Panc1 (cell line): ENCODE data around the gene GRIK5. TPM values are rescaled to one million over a fixed set of nuclear protein-coding genes. Genes with fewer than 3 reads are reported as not detected.

Source experiments
- ATAC-seq: fragments of 200-7000 bp; cut with Tn5 transposase; 2 replicates; pipeline ENCODE4 v1.9.1; 2020; ENCODE audit warnings: mild to moderate bottlenecking, moderate library complexity
- BruUV-seq: library from RNA; stranded (reverse); fragments of 400-500 nt; replicated peaks from 2 replicates; lab custom pipeline; 2021; lab: Mats Ljungman, UMichigan
- CTCF ChIA-PET: fragments of 300-600 bp; sonication (Branson Sonifier 250); formaldehyde crosslinking; loops from one replicate; lab custom pipeline; 2022; ENCODE audit warnings: antibody characterized with exemption; lab: Charles Lee
- POLR2A ChIA-PET: fragments of 300-600 bp; sonication (Branson Sonifier 250); formaldehyde crosslinking; loops from one replicate; lab custom pipeline; 2022; ENCODE audit warnings: antibody characterized with exemption; lab: Charles Lee
- DNase-seq: peaks from one replicate; pipeline ENCODE4 v3.0.0-alpha.2; 2010; ENCODE audit warnings: low read depth, low spot score
- H3K27ac ChIP-seq: 2 replicates; pipeline ENCODE4 v1.5.1; 2011; ENCODE audit warnings: mild to moderate bottlenecking, low read length, inconsistent platforms
- H3K27me3 ChIP-seq: fragments of 200-500 bp; sonication (Bioruptor generic); 2 replicates; pipeline ENCODE4 v1.6.0; 2014; ENCODE audit warnings: low read length, inconsistent platforms; ENCODE audit not compliant: control insufficient read depth, insufficient read depth
- H3K36me3 ChIP-seq: fragments of 200-500 bp; sonication (Bioruptor generic); 2 replicates; pipeline ENCODE4 v1.5.1; 2014; ENCODE audit warnings: inconsistent platforms, mild to moderate bottlenecking, low read length, moderate library complexity; ENCODE audit not compliant: control insufficient read depth, insufficient read depth
- H3K4me1 ChIP-seq: 2 replicates; pipeline ENCODE4 v1.5.1; 2011; ENCODE audit warnings: inconsistent platforms, mild to moderate bottlenecking, low read length, moderate library complexity; ENCODE audit not compliant: control insufficient read depth, insufficient read depth
- H3K4me3 ChIP-seq, 2 experiments: 2 replicates each; pipeline ENCODE4 v1.5.1; 2011 to 2012; ENCODE audit warnings: low read depth in 2 of 2, low read length in 2 of 2, mild to moderate bottlenecking in 2 of 2, inconsistent platforms in 1 of 2, moderate library complexity in 1 of 2
- H3K9me3 ChIP-seq: fragments of 200-500 bp; sonication (Bioruptor generic); 2 replicates; pipeline ENCODE4 v1.5.1; 2014; ENCODE audit warnings: low read depth, mild to moderate bottlenecking, inconsistent platforms, low read length, moderate library complexity; ENCODE audit not compliant: control insufficient read depth, insufficient read depth
- POLR2AphosphoS5 ChIP-seq: IDR thresholded peaks from 2 replicates; pipeline ENCODE4 v1.6.1; 2012; ENCODE audit warnings: mild to moderate bottlenecking, low read depth, low read length, moderate library complexity
- SIN3A ChIP-seq: IDR thresholded peaks from 2 replicates; pipeline ENCODE4 v1.6.1; 2012; ENCODE audit warnings: low read depth, mild to moderate bottlenecking, low read length, moderate library complexity, borderline replicate concordance; ENCODE audit not compliant: insufficient read depth
- TCF7L2 ChIP-seq: IDR thresholded peaks from 2 replicates; pipeline ENCODE4 v1.6.1; 2011; ENCODE audit warnings: mild to moderate bottlenecking, low read depth, low read length, inconsistent platforms
- in situ Hi-C: cut with HindIII; loops from 2 replicates; pipeline ENCODE4 v1.10.0; 2016; ENCODE audit warnings: low sequenced_read_pairs, low pct_unique_long_range_greater_than_20kb
- intact Hi-C: fragments of 100-400 bp; cut with micrococcal nuclease; formaldehyde crosslinking; loops from one replicate; pipeline ENCODE4 v1.10.0; 2022; ENCODE audit not compliant: unreplicated experiment
- total RNA-seq: library from RNA; stranded (reverse); gene quantifications from one replicate; pipeline ENCODE4 v1.2.1, GENCODE V29; 2021; ENCODE audit not compliant: unreplicated experiment
- TF ChIP-seq, protein P1 (sequence below): fragments of 450-650 bp; IDR thresholded peaks from 2 replicates; pipeline ENCODE4 v1.5.1; 2017; ENCODE audit warnings: mild to moderate bottlenecking
- TF ChIP-seq, protein P2 (sequence below), 2 experiments: IDR thresholded peaks; 2 replicates each; pipeline ENCODE4 v1.6.1; 2011 to 2012; ENCODE audit warnings: low read depth in 2 of 2, control low read depth in 1 of 2, low read length in 1 of 2, mild to moderate bottlenecking in 1 of 2, moderate library complexity in 1 of 2; ENCODE audit not compliant: insufficient read depth in 1 of 2

The GRIK5 gene
- total RNA-seq, 1 experiment from 2014 or later = 0.62 TPM

DNA sequence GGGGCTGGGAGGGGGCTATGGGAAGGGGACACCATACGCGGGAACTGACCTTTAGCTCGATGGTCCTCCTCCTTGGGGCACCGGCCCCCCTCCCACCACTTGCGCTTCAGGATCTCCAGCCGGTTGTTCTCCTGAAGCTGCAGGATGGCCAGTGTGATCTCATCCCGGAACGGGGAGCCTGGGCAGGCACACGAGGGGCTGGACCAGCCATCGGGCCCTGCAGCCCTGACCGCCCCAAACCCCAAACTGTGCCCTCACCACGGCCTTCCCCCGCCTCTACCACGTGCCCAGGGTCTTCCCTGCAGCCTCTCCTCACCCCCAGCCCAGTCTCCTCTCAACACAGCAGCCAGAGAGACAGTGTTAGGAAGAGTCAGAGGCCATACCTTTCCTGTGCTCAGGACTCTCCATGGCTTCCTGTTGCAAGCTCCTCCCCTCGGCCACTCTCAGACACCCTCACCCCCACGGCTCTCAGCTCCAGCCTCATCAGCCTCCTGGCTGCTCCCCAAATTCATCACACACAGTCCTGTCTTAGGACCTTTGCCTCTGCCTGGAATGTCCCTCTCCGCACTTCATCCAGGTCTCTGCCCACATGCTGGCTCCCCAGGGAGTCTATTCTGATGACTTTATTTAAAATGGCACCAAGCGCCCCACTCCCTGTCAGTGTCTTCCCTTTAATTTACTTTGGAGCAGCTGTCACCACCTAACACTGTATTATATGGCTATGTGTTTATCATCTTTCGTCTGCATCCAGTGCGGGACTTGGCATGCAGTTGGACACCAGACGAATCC, 66.3 kb downstream of the GRIK5 start:
- H3K36me3 ChIP-seq = no peaks in the 10 kb centered on the region
- TF ChIP-seq, protein P1, sequence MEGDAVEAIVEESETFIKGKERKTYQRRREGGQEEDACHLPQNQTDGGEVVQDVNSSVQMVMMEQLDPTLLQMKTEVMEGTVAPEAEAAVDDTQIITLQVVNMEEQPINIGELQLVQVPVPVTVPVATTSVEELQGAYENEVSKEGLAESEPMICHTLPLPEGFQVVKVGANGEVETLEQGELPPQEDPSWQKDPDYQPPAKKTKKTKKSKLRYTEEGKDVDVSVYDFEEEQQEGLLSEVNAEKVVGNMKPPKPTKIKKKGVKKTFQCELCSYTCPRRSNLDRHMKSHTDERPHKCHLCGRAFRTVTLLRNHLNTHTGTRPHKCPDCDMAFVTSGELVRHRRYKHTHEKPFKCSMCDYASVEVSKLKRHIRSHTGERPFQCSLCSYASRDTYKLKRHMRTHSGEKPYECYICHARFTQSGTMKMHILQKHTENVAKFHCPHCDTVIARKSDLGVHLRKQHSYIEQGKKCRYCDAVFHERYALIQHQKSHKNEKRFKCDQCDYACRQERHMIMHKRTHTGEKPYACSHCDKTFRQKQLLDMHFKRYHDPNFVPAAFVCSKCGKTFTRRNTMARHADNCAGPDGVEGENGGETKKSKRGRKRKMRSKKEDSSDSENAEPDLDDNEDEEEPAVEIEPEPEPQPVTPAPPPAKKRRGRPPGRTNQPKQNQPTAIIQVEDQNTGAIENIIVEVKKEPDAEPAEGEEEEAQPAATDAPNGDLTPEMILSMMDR = no peak
- TF ChIP-seq, protein P2, sequence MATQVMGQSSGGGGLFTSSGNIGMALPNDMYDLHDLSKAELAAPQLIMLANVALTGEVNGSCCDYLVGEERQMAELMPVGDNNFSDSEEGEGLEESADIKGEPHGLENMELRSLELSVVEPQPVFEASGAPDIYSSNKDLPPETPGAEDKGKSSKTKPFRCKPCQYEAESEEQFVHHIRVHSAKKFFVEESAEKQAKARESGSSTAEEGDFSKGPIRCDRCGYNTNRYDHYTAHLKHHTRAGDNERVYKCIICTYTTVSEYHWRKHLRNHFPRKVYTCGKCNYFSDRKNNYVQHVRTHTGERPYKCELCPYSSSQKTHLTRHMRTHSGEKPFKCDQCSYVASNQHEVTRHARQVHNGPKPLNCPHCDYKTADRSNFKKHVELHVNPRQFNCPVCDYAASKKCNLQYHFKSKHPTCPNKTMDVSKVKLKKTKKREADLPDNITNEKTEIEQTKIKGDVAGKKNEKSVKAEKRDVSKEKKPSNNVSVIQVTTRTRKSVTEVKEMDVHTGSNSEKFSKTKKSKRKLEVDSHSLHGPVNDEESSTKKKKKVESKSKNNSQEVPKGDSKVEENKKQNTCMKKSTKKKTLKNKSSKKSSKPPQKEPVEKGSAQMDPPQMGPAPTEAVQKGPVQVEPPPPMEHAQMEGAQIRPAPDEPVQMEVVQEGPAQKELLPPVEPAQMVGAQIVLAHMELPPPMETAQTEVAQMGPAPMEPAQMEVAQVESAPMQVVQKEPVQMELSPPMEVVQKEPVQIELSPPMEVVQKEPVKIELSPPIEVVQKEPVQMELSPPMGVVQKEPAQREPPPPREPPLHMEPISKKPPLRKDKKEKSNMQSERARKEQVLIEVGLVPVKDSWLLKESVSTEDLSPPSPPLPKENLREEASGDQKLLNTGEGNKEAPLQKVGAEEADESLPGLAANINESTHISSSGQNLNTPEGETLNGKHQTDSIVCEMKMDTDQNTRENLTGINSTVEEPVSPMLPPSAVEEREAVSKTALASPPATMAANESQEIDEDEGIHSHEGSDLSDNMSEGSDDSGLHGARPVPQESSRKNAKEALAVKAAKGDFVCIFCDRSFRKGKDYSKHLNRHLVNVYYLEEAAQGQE (IDR thresholded peaks at IDR 0.05; ENCODE audit: insufficient read depth in 1 of 2, low read depth in 2 of 2, low read length in 1 of 2) = no peak
- TF ChIP-seq SIN3A (no peak), POLR2AphosphoS5 (no peak), TCF7L2 (no peak)
- in situ Hi-C loops = no loop called here
- no peaks in the 10 kb centered on the region for H3K4me1 ChIP-seq
- H3K4me3 ChIP-seq = no peak overlapping the region
- no peak overlapping the region for H3K27ac ChIP-seq
- peaks cover 4% of the 10 kb centered on the region; the same call in 1 of the 2 replicates for H3K27me3 ChIP-seq
- ChIA-PET CTCF (no interaction called here), POLR2A (no interaction called here)
- H3K9me3 ChIP-seq = no peaks in the 10 kb centered on the region
- intact Hi-C loops = no loop called here
- BruUV-seq = no TSS peak
- ATAC-seq (no peak), DNase-seq (no peak)

DNA sequence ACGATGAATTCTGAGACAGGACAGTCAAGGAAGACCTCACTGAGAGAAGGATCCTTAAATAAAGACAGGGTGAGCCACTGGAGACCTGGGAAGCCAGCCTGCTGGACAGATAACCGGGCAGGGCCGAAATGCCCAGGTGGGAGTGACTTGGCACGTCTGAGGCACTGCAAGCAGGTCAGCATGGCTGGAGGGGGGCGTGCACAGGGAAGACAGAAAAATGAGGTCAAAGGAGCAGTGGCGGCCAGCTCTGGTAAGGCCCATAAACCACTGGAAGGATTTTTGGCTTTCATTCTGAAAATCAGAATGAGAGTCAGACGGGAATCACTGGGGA, 70.2 kb downstream of the GRIK5 start:
- intact Hi-C loops = no loop called here
- ChIA-PET POLR2A (interaction anchor here (1.2 kb wide), 1 partner anchor 35 kb away, joined by 3 read pairs; no protein-coding TSS in a partner anchor), CTCF (no interaction called here)
- Histone ChIP-seq H3K9me3 (no peaks in the 10 kb centered on the region), H3K4me3 (no peak overlapping the region), H3K27ac (no peak overlapping the region), H3K27me3 (peaks cover 4% of the 10 kb centered on the region; the same call in 1 of the 2 replicates), H3K4me1 (no peaks in the 10 kb centered on the region), H3K36me3 (no peaks in the 10 kb centered on the region)
- no TSS peak for BruUV-seq
- DNase-seq (no peak), ATAC-seq (no peak)
- TF ChIP-seq TCF7L2 (no peak), SIN3A (no peak), POLR2AphosphoS5 (no peak)
- TF ChIP-seq, protein P2 (IDR thresholded peaks at IDR 0.05; ENCODE audit: insufficient read depth in 1 of 2, low read depth in 2 of 2, low read length in 1 of 2) = no peak
- TF ChIP-seq, protein P1 = no peak
- in situ Hi-C loops = no loop called here
